Stimulated activated CD4-positive, alpha-beta T cell treated with anti-CD3 and anti-CD28 coated beads, TNF-alpha, amount 100 ng/mL, for 24 hours (primary cell): ENCODE data around the gene EPB41.
"Not testable (repeated sequence)": the region's sequence is repeated elsewhere in the genome, so short reads cannot be mapped to it uniquely, and the experiment has no call there.

Source experiments
- DNase-seq, 3 experiments: peaks; one replicate each; pipeline ENCODE4 v3.0.0-alpha.2; 2020; ENCODE audit warnings: low read depth in 3 of 3

The EPB41 gene

DNA sequence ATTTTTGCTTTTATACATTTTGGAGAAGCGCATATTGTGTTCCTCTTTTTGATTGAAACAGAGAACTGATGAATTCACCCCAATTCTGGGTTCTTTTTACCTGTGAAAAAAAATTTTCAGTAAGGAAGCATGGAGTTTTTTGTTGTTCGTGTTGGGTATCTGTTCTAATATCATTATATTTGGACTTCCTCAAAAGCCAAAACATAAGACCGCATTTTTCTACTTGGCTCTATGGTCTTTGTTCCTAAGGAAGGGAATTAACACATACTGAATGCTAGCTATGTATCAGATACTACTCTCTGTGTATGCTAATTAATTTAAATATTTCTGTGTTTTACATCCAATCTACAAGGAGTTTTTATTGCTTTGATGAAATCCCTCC, 12.9 kb downstream of the EPB41 start:
- no peak for DNase-seq

- DNase-seq, result no peak
Observed at GRCh38 chr1:28927648-28928313, 13.4 kb downstream of the EPB41 start.

DNA sequence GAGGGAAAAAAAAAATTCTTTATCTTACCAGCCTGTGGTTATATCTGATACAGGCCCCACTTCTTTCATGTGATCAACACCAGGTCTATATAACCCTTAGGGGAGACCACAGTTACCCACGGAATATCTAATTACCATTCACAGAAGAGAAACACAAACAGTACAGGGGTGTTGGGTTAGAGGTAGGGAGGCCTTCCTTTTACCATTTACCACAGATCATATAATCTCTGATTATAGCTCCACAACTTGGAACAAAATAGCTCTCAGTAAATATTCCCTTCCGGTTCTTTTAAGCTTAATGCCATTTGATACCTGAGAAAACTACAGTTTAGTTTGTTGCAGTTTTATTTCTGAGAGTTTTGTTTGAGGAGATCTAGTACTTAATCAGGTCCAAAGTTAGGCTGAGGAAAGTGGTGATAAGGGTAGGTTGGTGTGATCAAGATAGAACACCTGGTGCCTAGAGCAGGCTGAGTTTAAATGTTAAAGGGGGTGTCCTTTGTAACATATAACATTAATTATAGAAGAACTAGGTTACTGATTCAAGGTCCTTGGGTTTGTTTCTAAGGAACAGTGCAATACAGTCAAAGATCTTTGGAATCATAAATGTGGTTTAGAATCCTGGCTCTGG, 14.1 kb downstream of the EPB41 start:
- DNase-seq, result no peak

DNA sequence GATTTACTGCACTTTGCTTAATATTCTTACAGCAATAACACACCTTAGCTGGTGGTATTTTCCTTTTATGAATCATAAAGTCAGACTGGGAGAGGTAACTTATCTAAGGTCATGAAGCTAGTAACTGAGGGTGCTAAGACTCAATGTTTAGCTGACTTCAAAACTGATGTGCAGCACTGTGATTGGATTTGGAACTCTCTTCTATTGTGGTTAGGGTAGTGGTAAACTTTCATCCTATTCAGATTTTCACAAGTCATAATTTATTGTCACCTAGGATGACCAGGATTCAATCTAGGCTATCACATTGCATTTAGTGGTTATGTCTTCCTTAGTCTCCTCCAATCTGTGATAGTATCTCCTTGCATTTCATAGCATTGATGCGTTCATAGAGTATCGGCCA, 18.9 kb downstream of the EPB41 start:
- no peak for DNase-seq

- no peak for DNase-seq
Observed at GRCh38 chr1:28933918-28934317, 19.5 kb downstream of the EPB41 start.

DNA sequence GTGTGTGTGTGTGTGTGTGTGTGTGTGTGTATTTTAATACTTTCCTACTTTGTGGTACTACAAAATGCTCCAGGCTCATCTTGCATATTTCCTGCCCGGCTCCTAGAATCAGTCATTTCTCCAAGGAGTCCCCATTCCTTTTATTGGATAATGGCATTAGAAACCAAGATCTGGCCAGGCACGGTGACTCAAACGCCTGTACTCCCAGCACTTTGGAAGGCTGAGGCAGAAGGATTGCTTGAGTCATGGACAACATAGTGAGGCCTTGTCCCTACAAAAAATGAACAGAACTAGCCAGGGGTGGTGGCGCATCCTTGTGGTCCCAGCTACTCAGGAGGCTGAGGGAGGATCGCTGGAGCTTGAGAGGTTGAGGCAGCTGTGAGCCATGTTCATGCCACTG, 20.3 kb downstream of the EPB41 start:
- DNase-seq, result no peak

GRCh38 chr1:28935293-28935692, 20.9 kb downstream of the EPB41 start:
- DNase-seq, result no peak

DNA sequence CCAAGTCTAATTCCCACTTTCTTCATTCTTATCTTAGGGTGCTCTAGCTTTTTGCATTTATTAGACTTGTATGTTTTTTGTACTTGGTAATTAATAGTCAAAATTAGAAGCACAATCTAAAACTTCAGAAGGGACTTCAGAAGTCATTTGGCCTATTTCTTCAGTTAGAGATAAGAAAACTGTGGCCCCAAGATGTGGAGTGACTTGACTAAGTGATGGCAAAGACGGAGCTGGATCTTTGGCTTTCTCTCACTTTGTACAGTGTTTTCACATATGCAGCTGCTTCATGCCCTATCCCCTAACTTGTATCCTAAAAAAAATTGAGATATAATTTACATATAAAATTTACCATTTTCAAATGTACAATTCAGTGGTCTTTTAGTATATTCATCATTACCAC, 21.7 kb downstream of the EPB41 start:
- DNase-seq, result no peak

GRCh38 chr1:28936528-28936927, 22.2 kb downstream of the EPB41 start:
- DNase-seq, result no peak

- not testable (repeated sequence) for DNase-seq
Observed at GRCh38 chr1:28943581-28943980, 29.2 kb downstream of the EPB41 start.

DNA sequence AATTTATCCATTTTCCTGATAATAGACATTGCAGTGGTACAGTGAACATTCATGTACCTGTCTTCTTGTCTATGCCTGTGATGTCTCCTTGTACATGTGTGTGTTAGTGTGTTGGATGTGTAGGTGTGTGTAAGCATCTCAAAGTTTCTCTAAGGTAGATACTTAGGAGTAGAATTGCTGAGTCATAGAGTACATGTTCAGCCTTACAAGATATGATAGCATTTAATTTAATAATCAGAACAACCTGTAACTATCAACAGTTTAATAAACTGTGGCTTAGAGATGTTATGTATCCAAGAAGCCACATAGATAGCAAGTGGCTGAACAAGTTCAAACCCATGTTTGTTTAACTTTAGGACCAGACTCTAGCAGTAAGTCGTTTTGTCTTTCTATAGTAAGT, 35.6 kb downstream of the EPB41 start:
- no peak for DNase-seq

DNA sequence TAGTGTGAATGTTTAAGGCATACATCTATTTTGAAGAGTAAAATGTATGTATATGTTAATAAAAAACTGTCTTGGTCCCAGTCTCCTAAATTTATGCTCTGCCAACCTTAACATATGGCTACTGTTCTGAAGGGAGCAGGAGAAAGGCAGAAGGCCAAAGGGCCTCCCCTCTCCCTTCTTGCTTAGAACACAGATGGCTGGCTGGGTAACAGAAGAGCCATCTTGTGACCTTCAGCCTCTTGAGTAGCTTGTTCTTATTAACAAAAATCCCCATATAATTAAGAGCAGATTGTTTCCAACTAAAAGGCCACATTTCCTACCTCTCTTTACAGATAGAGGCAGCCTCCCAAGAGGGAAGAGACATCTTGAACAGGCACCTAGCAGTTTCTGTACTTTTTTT, 36.1 kb downstream of the EPB41 start:
- DNase-seq, result no peak

GRCh38 chr1:28954126-28954726, 39.9 kb downstream of the EPB41 start:
- no peak for DNase-seq

- DNase-seq, result no peak
Observed at GRCh38 chr1:28956038-28956464, 41.7 kb downstream of the EPB41 start.

DNA sequence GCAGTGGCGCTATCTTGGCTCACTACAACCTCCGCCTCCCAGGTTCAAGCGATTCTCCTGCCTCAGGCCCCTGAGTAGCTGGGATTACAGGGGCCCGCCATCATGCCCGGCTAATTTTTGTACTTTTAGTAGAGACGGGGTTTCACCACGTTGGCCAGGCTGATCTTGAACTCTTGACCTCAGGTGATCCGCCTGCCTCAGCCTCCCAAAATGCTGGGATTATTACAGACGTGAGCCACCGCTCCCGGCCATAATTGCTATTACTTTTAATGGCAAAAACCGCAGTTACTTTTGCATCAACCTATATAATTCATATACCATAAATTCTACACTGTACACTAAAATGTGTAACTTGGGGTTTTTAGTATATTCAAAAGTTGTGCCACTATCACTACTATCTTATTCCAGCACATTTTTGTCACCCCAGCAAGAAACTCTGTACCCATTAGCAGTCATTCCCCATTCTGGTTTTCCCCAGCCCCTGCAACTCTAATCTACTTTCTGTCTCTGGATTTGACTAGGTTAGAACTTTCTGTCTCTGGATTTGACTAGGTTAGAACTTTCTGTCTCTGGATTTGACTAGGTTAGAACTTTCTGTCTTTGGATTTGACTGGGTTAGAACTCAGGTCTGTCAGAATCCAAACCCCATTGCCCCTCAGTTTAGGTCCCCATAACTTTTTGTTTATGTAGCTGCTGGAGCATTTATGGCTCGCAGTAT, 47.9 kb downstream of the EPB41 start:
- DNase-seq, result peak in 2 of 3 experiments; percentile 20 to 32

- DNase-seq, result no peak
Observed at GRCh38 chr1:28965271-28965870, 51.0 kb downstream of the EPB41 start.

DNA sequence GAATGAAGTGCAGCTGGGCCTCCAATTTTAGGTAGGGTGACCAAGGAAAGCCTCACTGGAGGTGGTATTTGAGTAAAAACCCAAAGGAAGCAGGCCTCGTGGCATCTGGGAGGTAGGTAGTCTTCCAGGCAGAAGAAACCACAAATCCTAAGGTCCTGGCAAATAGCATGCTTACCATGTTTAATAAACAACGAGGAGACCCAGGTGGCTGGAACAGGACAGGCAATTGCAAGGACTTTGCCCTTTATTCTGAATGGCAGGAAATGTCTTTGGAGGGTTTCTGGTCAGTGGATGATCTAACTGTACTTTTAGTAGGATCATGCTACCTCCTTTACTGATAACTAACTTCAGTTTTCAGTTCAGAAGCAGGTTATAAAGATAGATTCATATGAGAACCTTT, 52.2 kb downstream of the EPB41 start:
- DNase-seq, result no peak

GRCh38 chr1:28971980-28972771, 57.8 kb downstream of the EPB41 start:
- no peak for DNase-seq

DNA sequence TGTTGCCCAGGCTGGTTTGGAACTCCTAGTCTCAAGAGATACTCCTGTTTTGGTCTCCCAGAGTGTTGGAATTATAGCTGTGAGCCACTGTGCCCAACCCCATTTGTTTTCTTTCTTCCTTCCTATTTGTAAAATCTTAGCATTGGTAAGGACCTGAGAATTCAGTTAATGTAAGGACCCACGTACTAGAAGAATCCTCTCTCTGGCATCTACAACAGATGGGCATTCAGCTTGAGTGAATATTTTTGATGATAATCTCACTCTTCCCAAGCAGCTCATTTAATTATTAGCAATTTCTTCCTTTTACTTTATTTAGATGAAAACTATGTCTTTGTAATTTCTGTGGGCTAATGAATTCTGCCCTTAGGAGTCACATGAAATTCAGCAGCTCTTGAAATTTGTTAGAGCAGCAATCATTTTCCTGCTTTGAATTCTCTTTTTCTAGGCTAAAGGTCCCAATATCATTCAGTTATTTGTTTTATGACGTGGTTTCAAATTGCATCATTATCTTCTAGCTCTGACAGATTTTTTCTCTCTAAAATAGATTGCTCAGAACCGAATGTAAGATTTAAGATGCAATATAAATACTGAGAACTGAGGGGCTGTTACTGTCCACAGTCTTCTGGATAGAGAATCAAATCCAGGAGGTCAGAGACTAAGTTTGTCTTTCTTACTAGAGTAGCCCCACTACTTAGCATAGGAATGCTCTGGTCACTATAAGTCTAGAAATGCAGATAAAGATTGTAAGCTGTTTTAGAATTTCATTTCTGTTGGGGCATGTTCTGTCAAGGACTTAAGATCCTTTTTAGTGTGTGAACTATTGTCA, 59.4 kb downstream of the EPB41 start:
- no peak for DNase-seq

- no peak for DNase-seq
Observed at GRCh38 chr1:28974432-28974831, 60.1 kb downstream of the EPB41 start.

DNA sequence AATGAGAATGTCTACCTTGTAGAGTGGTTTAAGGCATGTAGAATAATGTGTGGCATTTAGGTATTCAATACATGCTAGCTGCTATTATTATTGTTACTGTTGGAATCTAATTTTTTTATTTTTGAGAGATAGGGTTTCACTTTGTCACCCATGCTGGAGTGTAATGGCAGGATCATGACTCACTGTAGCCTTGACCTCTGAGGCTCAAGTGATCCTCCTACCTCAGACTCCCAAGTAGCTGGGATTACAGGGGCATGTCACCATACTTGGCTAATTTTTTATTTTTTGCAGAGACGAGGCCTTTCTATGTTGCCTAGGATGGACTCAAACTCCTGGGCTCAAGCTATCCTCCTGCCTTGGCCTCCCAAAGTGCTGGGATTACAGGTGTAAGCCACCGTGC, 61.9 kb downstream of the EPB41 start:
- no peak for DNase-seq
